HG02678 (cell line): ENCODE data around the gene CRYAA.
"Not testable (repeated sequence)": the region's sequence is repeated elsewhere in the genome, so short reads cannot be mapped to it uniquely, and the experiment has no call there.

Experiments
- ATAC-seq: cut with Tn5 transposase; IDR thresholded peaks from one replicate; pipeline ENCODE4 v1.9.1; 2021; ENCODE audit warnings: mild to moderate bottlenecking, moderate library complexity; ENCODE audit not compliant: unreplicated experiment

CRYAA gene

GRCh38 chr21:43177043-43177906, 8.5 kb downstream of the CRYAA start:
- not testable (repeated sequence) for ATAC-seq

GRCh38 chr21:43178175-43178826, 9.5 kb downstream of the CRYAA start:
- ATAC-seq = not testable (repeated sequence)

DNA sequence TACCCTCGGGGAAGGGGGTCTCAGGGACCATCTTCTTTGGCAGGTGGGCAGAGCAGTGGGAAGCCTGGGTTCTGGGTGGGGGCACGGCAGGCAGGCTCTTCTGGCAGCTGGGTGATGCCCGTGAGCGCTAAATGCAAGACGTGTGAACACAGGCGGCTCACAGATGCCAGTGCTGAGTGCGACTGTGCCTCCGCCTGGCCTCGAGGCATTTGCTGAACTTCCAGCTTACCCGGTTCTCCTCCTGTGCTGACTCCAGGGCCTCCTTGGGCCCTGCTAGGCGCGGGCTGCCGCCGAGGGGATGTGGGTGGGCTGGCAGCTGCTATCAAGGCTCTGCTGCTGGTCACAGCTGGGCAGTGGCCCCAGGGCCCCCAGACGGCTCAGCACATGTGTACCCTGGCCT, 12.2 kb downstream of the CRYAA start:
- ATAC-seq = not testable (repeated sequence)

GRCh38 chr21:43187268-43187667, 18.5 kb downstream of the CRYAA start:
- ATAC-seq = not testable (repeated sequence)

DNA sequence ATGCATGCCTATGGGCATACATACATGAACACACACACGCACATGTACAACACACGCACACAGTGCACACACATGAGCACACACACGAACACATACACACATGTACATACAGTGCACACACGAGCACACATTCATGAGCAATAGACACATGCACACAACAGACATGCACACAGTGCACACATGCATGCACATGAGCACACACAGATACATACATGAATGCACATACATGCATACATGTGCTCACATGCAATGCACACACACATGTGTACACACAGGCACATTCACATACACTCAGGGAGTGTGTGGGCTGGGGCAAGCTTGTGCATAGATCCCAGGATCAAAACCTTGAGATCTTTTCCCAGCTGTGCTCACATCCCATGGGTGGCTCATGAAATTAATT, 18.9 kb downstream of the CRYAA start:
- ATAC-seq = no peak

DNA sequence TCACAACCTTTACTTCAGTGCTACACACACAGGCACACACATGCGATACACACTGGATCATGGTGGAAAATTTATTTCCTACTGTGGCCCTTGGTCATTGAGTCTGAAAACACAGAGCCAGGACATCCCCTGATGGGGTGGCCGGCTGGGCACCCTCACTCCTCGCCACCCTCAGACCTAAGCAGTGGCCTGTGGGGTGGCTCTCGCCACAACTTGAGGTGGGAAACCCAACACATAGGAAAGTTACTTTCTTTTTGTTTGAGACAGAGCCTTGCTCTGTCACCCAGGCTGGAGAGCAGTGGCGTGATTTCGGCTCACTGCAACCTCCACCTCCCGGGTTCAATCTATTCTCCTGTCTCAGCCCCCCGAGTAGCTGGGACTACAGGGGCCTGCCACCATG, 19.4 kb downstream of the CRYAA start:
- ATAC-seq = no peak

GRCh38 chr21:43188592-43189210, 19.9 kb downstream of the CRYAA start:
- ATAC-seq = no peak

DNA sequence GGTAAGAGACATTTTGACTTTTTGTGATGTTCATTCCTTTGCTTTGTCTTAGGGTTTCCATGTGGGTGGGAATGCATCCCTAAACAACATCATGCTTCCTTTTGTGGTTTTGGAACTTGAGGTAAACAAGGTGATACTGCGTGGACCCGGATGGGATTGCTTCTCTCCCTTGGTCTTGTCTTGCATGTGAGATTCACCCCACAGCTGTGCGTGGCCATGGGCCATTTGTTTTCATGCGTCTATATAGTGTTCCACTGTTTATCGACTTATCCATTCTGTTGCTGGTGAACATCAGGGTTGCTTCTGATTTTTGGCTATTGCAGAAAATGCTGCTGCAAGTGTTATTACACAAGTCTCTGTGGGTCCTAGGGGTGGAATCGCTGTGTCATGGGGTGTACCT, 21.1 kb downstream of the CRYAA start:
- ATAC-seq = no peak

DNA sequence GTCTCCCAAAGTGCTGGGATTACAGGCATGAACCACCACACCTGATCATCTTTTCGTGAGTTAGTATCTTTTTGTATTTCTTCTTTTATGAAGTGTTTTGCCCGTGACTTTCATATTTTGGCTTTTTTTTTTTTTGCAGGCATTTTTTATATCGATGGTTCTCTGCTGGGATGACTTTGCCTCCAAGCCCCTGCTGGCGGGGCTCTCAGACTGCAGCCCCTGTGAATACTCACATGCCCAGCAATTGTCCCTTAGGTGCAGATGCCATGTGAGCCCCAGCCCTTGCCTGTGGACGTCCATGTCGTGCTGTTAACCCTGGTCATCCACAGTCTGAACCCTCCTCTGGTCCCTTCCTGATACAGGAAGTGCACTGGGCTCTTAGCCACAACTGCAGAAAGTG, 21.7 kb downstream of the CRYAA start:
- ATAC-seq = no peak

GRCh38 chr21:43190951-43191350, 22.1 kb downstream of the CRYAA start:
- no peak for ATAC-seq

DNA sequence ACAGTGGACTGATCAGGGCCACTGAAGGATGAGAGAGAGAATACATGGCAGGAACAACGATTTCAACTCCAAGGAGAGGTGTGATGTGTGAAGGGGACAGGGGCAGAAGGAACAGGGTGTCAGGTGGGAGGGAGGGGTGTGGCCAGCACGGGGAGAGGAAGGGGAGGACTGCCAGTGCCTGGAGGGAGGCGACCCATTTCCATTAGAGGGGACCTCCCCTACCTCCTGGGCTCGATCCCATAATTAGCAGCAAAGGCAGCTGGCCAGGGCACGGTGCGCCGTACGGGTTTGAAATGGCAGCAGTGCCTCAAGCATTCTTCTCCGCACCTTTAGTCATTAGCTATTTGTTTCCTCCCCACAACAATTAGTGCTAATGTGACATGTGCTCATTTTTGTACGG, 22.7 kb downstream of the CRYAA start:
- ATAC-seq = no peak

DNA sequence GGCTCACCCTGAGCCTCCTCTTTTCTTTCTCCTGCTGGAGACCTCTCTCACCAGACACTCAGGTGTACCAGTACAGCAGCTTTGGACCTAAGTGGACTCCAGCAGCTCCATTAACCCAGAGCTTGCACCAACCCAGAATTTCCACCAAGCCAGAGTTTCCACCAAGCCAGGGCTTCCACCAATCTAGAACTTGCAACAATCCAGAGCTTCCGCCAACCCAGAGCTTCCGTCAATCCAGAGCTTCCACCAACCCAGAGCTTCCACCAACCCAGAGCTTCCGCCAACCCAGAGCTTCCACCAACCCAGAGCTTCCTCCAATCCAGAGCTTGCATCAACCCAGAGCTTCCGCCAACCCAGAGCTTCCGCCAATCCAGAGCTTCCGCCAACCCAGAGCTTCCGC, 23.2 kb downstream of the CRYAA start:
- no peak for ATAC-seq

- no peak for ATAC-seq
Observed at GRCh38 chr21:43192501-43193081, 23.8 kb downstream of the CRYAA start.

DNA sequence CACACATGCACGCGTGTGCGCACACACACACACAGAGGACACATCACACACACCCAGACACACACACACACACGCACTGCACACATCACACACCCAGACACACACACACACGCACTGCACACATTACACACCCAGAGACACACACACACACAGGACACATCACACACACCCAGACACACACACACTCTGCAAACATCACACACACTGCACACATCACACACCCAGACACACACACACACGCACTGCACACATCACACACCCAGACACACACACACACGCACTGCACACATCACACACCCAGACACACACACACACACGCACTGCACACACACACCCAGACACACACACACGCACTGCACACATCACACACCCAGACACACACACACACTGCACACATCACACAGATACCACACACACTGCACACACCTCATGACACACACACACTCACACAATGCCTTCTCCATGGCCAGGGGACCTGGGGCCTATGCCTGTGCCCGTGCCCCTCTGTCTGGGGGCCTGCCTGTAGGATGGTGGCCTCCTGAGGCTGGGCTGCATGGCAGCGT, 24.4 kb downstream of the CRYAA start:
- ATAC-seq = no peak

GRCh38 chr21:43193651-43194302, 25.0 kb downstream of the CRYAA start:
- no peak for ATAC-seq

- no peak for ATAC-seq
Observed at GRCh38 chr21:43194303-43195120, 25.7 kb downstream of the CRYAA start.

DNA sequence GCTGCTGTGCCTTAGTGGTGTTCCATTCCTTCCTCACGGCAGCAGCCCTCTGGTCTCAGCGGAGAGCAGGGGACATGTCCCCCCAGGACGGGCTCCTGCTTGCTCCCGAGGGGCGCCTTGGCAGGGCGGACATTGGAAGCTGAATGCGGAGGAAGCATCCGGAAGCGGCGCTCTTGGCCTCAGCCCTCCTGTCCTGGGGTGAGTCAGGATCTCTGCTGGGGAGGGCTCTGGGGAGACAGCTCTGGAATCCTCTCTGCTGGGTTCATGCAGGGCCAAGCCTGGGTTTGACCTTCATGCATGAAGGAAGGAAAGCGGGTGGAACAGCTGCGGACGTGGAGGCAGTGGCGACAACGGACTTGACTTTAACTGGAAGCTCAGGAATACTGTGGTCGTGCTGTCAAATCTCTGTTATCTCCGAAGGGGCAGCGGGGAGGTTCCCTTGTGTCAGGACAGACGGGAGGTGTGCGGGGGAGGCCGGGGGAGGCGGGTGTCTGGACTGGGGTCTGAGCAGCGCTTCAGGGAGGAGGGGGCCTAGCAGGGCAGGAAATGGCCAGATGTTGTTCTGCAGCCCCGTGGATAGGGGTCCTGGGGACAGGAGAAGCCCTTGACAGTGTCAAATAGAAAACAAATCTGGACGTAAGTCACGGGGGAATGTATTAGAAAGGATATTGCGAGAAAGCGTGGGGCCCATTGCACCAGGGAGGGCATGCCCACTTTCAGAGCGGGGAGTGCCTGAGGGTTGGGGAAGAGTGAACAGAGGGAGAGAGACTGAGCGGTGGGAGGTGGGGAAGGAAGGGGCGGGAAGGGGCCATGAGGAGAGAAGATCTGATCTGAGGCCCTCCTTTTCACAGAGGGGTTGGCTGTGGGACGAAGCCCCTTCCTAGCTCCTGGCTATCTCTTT, 26.6 kb downstream of the CRYAA start:
- no peak for ATAC-seq

GRCh38 chr21:43196826-43197225, 28.0 kb downstream of the CRYAA start:
- ATAC-seq = no peak

- ATAC-seq = no peak
Observed at GRCh38 chr21:43198376-43198775, 29.6 kb downstream of the CRYAA start.
